Right forelimb (tissue), 1 donor: ENCODE measurements around the gene FKBP5.
"Not testable (repeated sequence)": the region's sequence is repeated elsewhere in the genome, so short reads cannot be mapped to it uniquely, and the experiment has no call there.

Experiments
- DNase-seq: peaks from one replicate; pipeline ENCODE4 v3.0.0-alpha.2; 2018

Gene FKBP5

DNA sequence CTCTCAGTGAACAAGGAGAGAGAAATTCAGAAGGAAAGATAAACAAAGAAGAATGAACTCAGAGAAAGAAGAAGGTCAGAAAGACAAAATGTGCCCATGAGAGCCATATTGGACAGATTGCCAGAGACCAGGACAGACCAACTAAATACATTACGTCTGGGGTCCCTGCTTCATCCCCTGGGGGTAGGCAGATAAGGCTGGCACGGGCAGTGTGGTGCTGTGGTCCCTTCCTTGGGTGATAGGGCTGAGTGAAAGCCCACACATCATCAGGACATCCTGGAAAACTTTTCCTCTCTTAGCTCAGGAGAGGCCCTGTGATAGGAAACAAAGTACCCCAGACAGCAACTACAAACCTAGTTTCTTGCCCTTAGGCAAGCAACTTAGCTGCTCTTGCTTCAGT lies 34.9 kb upstream of the FKBP5 start:
- no peak for DNase-seq

DNA sequence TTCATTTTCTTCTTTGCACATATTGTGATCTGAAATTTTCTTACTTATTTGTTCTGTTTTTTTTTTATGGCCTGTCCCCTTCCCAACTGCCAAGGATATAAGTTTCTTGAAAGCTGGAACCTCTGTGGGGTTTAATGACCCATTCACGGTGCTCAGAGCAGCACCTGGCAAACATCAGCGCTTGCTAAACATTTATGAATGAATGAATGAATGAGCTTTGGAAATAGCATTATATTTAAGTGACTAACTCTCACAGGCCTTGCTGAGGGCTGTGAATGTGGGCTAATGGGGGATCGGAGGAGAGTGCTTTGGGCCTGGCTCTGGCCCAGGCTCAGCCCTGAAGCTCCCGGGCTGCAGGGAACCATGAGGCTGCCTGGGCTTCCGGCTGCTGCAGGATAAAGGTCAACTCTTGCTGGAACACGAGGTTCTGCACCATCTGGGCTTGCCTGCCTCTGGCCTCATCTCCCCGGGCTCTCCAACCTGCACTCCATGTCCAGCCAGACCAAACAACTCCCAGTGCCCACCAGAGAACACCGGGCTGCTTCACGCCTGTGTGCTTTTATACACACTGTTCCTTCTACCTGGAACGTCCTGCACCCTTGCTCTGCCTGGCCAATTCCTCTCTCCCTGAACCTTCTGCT lies 33.5 kb upstream of the FKBP5 start:
- DNase-seq = no peak

DNA sequence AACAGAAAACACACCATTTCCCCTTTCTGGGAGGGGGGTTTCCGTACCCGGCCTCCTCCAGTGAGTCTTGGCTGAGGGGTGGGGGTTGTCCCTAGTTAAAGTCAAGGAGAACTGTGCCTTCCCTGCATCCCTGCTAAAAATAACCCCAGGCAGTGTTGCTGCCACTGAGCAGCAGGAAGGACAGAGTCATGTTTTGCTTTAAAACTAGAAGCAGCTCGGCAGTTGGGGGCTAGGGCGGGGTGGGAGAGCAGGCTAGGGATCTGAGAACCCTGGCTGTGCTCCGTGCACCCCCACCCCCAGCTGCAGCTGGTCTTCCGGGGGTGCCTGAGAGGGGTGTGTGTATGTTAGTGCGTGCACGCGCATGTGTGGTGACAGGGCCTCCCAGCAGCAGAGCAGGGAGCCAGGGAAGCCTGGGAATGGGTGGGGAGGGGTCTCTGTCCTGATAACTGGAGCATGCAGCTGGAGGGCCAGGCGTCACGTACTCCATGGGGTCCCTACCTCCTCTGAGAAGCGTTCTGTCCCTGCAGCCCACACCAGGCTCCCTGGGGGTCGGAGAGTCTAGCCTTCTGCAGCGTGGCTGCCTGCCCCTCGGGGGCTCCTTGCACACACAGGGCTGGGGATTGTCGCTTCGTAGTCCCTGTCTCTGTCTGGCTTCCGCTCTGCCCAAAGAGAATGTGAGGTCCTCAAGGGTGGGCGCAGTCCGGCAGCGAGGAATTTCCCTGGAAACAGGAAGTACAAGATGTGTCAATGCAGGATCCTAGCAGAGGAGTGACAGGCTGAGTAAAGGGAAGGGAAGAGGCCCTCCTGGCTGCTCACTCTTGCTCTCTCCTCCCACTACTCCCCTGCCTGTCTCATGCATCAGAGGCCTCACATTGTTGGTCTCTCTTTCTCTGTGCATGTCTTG lies 31.4 kb upstream of the FKBP5 start:
- peak; percentile 84 for DNase-seq

DNA sequence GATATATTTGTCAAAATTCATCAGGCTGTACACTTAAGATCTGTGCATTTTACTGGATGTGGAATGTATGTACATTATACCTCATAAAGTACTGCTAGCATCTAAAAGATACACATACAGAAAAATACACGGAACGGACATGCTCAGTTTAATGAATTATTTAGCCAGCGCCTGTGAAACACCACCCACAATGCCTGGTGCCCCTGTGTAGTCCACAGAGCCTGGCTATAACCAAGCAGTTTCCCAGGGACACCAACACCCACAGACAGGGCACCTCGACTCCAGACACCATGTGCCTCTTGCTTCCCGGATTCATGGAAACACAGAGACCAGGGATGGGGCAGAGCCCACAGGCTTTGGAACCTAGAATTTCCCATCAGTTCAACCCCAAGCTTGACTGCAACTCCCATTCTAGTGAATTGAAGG lies 30.7 kb upstream of the FKBP5 start:
- DNase-seq = no peak

DNA sequence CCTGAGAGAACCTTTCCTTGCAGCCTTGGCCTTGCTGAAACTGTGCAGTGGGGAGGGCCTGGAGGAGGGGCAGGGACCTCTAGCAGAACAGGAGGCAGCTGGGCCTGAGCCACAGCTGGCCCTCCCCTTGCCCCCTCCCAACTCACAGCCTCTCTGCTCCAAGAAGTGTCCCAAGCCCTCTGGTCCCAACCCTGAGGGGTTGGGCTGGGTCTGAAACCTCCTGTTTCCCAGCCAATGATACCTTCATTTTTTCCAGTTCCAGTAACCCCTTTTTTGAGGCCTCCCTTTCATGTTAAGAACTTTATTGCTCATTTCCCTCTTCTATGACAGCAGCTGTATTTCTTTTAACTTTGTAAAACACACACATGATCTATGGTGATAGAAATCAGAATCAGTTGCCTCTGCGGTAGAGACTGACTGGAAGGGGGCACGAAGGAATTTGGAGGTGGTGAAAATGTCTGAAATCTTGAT lies 30.2 kb upstream of the FKBP5 start:
- DNase-seq = no peak

DNA sequence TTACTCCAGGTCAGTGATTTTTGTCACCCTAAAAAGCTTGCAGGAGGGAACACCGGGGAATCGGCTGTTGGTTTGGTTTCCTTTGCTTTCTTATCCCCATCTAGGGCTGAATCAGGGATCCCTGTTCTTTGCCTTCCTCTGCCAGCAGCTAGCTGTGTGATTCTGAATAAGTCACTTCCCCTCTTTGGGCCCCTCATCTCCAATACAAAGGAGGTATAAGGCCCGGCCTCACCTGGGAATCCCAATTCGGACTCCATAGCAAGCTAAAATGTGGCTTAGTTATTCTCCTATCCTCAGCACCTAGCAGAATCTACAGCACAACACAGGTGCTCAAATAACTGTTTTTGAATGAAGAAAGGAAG lies 29.6 kb upstream of the FKBP5 start:
- DNase-seq = no peak

DNA sequence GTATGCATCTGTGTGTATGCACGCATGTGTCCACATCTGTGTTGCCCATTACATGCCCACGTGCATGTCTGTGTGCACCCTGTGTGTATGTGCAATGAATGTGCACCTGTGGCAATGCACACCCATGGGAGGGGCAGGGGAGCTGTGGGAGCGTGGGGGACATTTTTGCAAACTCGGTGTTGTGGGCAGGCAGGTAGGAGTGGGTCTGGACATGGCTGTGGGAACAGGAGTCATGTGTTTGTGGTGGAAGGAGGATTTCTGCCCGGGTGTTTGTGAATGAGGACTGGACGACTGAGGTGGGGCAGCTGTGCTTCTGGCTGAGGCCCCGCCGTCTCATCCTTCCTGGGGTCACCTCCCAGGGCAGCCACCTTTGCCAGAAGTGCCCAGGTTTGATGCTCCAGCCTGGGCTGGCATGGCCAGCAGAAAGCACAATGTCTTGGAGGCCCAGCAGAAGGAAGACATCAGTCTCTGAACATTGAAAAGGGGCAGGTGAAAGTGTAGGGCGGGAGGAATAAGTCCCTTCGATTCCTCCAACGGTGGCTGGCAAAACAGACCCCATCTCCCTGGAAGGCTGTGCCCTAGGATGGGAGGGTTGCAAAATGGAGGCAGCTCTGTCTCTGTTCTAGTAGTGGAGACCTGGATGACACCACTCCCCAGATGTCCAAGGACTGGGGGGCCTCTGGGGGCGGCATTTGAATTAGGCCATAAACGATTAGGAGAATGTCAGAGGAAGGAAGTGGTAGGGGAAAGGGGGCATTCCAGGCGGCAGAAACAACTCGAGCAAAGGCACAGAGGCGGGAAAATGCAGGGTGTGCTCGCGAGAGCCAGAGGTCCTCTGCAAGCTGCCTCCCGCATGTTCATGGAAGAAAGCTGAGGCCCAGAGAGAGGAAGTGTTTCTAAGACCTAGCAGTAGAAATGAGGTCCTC lies 29.0 kb upstream of the FKBP5 start:
- no peak for DNase-seq

DNA sequence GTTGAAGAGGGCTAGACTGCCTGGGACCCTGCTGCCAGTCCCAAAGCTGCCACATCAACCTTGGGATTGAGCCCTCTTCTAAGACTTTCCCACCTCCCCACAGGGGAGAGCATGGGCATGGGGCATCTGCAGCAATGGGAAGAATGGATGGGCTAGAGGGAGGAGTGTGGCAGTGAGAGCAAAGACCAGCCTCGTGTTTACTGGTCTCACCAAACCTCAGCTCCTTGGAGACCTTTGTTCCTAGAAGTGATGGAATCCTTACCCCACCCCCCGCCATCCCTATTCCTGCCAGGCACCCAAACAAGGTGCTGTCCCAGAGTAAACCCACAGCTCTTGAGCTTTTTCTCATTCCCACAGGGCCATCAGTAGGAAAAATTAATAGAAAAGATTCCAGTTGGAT lies 28.1 kb upstream of the FKBP5 start:
- DNase-seq = no peak

DNA sequence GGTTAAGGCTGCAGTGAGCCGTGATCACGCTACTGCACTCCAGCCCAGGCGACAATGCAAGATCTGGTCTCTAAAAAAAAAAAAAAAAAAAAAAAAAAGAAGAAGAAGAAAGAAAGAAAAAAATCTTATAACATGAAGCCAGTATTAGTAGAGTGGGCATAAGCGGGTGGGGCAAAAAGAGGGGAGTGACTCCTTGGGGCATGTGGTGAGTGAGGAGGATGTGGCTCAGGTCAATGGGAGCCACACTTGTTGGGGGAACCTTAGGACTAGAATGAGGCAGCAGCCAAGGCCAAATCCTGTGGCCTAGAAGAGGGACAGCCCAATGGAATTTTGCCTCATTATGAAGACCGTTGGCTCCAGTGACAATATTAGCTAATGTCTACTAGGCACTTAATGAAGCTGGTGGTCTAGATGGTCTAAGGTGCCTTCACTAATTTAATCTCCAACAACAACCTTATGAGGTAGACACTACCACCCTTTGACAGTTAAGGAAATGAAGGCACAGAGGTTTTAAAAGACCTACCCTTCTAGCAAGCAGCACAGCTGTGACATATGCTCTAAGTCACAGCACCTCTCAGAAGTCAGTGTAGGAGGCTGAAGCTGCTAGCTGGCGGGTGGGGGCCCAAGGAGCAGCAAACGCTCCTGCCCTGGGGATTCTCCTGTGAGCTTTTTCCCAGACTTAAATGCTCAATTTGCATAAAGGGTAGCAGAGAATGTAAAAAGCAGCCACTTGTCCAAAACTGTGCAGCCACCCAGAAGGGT lies 24.5 kb upstream of the FKBP5 start:
- no peak for DNase-seq

DNA sequence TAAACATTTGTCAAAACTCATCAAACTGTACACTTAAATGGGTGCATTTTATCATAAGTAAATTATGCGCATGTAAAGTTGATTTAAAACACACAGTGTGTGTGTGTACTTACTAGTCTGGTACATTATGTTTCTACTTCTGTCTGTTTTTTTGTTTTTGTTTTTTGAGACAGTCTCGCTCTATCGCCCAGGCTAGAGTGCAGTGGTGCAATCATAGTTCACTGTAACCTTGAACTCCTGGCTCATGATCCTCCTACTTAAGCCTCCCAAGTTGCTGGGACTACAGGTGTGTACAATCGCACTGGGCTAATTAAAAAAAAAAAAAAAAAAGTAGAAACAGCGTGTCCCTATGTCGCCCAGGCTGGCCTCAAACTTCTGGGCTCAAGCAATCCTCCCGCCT lies 23.0 kb upstream of the FKBP5 start:
- DNase-seq = no peak

DNA sequence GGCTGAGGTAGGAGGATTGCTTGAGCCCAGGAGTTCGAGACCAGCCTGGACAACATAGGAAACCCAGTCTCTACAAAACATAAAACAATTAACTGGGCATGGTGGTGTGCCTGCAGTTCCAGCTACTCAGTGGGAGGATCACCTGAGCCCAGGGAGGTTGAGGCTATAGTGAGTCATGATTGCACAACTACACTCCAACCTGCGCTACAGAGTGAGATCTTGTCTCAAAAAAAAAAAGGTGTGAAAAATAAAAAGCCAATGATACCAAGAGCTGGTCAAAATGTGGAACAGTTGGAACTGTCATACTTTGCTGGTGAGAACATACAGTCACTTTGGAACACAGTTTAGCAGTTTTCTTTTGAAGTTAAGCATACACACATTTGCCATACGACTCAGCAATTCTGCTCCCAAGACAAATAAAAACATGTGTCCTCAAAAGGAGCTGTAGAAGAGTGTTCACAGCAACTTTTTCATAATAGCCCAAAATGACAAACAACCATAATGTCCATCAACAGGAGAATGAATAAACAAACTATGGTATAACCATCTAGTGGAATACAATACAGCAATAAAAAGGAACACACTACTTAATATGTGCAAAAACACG lies 21.6 kb upstream of the FKBP5 start:
- DNase-seq = no peak

DNA sequence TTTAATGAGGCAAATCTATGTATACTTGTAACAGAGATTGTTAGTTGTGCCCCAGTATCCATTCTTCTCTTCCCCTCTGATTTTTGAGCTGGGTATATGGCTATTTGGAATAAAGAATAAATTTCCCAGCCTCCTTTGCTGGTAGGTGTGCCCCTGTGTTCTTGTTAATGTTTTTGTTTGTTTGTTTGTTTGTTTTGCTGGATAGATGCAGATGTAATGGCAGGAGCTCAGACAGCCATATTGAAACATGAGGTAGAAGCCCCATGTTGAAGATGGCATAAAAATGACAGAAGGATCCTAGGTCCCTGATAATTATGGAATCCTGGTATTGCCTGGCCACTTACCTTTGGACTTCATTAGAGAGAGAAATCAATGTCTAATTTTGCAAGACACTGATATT lies 19.9 kb upstream of the FKBP5 start:
- no peak for DNase-seq

DNA sequence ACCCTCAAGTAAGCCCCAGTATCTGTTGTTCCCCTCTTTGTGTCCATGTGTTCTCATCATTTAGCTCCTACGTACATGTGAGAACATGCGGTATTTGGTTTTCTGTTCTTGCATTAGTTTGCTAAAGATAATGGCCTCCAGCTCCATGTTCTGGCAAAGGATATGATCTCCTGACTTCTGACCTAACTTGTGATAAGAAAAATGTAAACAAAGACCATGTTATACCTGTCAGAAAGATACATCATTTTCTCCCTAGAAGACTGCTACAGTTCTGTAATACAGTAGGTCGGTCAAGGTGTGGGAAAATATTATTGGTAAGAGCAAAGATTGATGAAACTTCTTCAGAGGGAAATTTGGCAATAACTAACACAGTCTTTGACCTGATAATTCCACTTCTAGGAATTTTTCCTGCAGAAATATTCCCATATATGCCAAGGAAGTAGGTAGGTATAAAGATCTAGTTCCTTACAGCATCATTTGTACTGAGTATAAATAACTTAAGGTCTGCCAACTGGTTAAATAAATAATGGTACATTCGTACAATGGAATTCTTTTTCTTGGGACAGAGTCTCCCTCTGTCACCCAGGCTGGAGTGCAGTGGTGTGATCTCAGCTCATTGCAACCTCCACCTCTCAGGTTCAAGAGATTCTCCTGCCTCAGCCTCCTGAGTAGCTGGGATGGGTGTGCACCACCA lies 19.1 kb upstream of the FKBP5 start:
- DNase-seq = no peak

DNA sequence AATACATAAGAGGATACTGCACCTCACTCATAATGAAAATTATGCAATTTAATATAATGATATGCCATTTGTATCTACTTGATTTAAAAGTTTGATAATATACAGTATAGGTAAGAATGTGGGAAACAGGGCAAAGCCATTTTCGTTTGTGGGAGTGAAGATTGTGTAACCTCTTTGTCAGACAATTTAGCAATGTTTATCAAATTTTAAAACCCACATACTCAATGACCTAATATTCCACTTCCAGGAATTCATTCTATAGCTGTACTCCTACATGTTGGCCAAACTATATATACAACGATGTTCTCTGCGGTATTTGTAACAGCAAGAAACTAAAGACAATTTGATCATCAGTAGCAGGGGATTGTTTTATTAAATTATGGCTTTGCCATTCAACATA lies 17.8 kb upstream of the FKBP5 start:
- DNase-seq = no peak

DNA sequence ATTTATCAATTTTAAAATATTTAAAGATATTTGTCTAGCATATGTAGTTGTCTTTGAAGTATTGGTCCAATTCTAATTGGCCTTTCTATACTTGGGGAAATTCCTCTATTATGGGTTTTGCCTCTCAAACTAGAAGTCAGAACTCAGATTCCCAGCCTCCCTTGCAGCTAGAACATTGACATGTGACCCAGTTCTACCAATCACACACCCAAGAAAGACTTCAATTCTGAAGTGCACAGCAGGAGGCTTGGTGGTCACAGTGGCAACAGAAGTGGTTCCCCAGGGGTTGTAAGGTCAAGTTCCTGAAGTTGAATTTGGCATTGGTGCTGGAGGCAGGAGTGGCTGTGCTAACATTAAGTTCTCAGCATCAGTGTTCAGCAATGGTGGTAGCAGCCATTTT lies 14.8 kb upstream of the FKBP5 start:
- no peak for DNase-seq

DNA sequence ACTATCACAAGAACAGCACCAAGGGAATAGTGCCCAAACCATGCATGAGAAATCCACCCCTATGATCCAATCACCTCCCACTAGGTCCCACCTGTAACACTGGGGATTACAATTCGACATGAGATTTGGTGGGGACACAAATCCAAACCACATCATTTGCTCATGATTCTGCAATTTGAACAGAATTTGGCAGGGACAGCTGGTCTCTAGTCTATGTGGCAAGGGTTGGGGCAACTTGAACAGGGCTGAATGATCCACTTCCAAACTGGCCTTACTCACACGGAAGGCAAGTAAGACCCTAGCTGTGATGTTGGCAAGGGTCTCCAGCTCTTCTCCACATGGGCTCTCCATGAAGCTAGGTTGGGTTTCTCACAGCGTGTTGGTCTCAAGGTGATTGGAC lies 10.1 kb upstream of the FKBP5 start:
- no peak for DNase-seq

DNA sequence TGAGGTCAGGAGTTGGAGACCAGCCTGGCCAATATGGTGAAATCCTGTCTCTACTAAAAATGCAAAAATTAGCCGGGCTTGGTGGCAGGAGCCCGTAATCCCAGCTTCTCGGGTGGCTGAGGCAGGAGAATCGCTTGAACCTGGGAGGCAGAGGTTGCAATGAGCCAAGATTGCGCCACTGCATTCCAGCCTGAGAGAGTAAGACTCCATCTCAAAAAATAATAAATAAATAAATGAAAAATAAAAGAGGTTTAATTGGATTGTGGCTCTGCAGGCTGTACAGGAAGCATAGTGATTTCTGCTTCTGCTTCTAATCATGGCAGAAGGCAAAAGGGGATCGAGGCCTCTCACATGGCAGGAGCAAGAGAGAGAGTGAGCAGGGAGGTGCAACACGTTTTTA lies 9.7 kb upstream of the FKBP5 start:
- not testable (repeated sequence) for DNase-seq

DNA sequence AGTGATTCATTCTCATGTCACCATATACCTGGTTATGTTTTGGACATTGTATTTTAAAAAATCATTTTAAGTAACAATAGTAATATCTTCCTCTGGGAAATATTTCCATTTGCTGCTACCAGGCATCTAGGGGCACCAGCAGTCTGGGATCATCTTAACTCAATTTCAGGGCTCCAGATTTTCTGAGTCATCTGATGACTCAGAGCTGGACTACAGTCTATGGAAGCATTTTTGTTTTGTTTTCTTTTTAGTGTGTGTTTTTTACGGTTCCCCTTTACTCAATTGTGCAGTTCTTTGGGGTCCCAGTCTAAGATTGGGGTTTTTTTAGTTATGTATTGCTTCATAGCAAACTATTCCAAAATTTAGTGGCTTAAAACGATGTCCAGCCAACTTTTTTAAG lies 5.7 kb upstream of the FKBP5 start:
- no peak for DNase-seq

DNA sequence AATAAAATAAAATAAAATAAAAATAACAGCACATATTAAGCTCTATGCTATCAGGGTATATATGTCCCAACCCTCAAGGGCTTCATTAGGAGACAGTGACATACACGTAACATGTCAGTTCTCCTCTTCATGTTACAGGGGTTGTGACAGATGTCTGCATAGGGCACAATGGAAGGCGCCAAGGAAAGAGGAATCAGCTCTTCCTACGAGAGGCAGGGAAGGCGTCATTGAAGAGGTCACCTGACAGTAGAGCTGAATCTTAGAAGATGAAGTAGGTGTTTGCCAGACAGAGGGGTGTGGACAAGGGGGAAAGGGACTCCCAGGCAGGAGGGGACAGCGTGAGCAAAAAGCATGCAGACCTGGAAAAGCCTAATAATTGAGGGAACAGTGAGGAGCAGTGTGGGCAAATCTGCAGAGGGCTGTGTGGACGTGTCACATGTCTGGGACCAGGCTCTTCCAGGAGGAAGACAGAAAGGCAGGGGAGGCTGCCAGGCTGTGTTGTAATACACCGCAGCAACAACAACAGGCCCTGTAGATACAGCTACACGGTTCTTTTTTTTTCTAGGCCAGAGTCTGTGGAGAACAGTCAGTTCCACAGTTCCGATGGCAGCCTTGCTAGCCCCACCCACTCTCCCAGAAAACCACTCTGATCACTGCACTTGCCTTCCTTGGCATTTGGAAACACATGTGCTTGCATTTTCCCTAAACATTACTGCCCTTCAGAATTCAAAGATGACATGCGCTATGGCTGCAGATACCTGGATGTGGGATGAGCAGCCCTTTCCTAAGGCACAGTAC lies 2.5 kb upstream of the FKBP5 start:
- no peak for DNase-seq

DNA sequence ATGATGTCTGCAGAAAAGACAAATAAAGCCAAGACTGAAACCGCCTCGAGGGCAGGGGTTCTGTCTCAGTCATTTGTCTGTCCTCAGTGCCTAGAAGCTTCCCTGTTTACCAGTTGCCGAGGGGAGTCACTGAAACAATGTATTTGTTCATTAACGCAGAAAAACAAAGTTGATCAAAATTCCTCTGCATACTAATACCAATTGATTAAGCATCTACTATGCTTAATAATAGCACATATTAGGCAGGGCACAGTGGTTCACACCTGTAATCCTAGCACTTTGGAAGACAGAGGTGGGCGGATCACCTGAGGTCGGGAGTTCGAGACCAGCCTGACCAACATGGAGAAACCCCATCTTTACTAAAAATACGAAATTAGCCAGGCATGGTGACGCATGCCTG lies 1.8 kb upstream of the FKBP5 start:
- DNase-seq = no peak

DNA sequence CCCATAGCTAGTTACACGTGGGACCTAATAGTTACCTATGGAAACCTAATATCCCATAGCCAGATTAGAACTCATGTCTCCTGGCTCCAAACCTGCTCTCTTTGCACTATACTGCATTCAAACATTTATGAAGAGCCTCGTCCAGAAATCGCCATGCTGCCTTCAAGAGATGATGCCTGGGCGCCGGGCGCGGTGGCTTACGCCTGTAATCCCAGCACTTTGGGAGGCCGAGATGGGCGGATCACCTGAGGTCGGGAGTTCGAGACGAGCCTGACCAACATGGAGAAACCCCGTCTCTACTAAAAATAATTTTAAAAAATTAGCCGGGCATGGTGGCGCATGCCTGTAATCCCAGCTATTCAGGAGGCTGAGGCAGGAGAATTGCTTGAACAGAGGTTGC lies 1.3 kb upstream of the FKBP5 start:
- not testable (repeated sequence) for DNase-seq
